ENCODE measurements around the gene CCNG1. TPM values are rescaled to one million over a fixed set of nuclear protein-coding genes. Genes with fewer than 3 reads are reported as not detected.

Gene CCNG1
- total RNA-seq, 2 donors from 2014 or later = 83.0 to 83.7 TPM

- H3K4me1 ChIP-seq (ENCODE audit: control insufficient read depth in 1 of 2, low read depth in 2 of 2) = peaks cover 22 to 33% of the 10 kb centered on the region in 2 donors
- no peak overlapping the region for H3K4me3 ChIP-seq
- TF ChIP-seq CTCF (IDR thresholded peaks at IDR 0.05) = no peak
- peaks cover 28% of the 10 kb centered on the region for H3K36me3 ChIP-seq
- no peak overlapping the region for H3K27ac ChIP-seq
- no peak for ATAC-seq (ENCODE audit: insufficient number of reproducible peaks, low FRiP score, low read depth)
- no peaks in the 10 kb centered on the region for H3K27me3 ChIP-seq (replicated peaks; ENCODE audit: insufficient read depth)
- no peaks in the 10 kb centered on the region for H3K9me3 ChIP-seq
- no peak for DNase-seq (ENCODE audit: low spot score)
These were observed 3.6 kb downstream of the CCNG1 start for GRCh38 chr5:163440954-163441353.

GRCh38 chr5:163444526-163444925 lies 7.1 kb downstream of the CCNG1 start:
- Histone ChIP-seq H3K27ac (no peak overlapping the region), H3K4me3 (no peak overlapping the region), H3K27me3 (replicated peaks; ENCODE audit: insufficient read depth) (no peaks in the 10 kb centered on the region), H3K9me3 (no peaks in the 10 kb centered on the region), H3K36me3 (peaks cover 48% of the 10 kb centered on the region), H3K4me1 (ENCODE audit: control insufficient read depth in 1 of 2, low read depth in 2 of 2) (peaks cover 11 to 14% of the 10 kb centered on the region in 2 donors)
- no peak for DNase-seq (ENCODE audit: low spot score)
- no peak for TF ChIP-seq CTCF (IDR thresholded peaks at IDR 0.05)
- no peak for ATAC-seq (ENCODE audit: insufficient number of reproducible peaks, low FRiP score, low read depth)

- Histone ChIP-seq H3K27me3 (replicated peaks; ENCODE audit: insufficient read depth) (no peaks in the 10 kb centered on the region), H3K4me3 (no peak overlapping the region), H3K27ac (no peak overlapping the region), H3K9me3 (no peaks in the 10 kb centered on the region), H3K4me1 (ENCODE audit: control insufficient read depth in 1 of 2, low read depth in 2 of 2) (peaks cover 6% of the 10 kb centered on the region in 2 donors), H3K36me3 (peaks cover 48% of the 10 kb centered on the region)
- no peak for DNase-seq (ENCODE audit: low spot score)
- no peak for TF ChIP-seq CTCF (IDR thresholded peaks at IDR 0.05)
- ATAC-seq (ENCODE audit: insufficient number of reproducible peaks, low FRiP score, low read depth) = no peak
These were observed 8.0 kb downstream of the CCNG1 start for GRCh38 chr5:163445345-163445744.

GRCh38 chr5:163447191-163447590 lies 9.8 kb downstream of the CCNG1 start:
- H3K9me3 ChIP-seq = no peaks in the 10 kb centered on the region
- no peaks in the 10 kb centered on the region for H3K27me3 ChIP-seq (replicated peaks; ENCODE audit: insufficient read depth)
- H3K4me1 ChIP-seq (ENCODE audit: control insufficient read depth in 1 of 2, low read depth in 2 of 2) = no peaks in the 10 kb centered on the region
- no peak overlapping the region for H3K27ac ChIP-seq
- H3K36me3 ChIP-seq = peaks cover 45% of the 10 kb centered on the region
- H3K4me3 ChIP-seq = no peak overlapping the region
- ATAC-seq (ENCODE audit: insufficient number of reproducible peaks, low FRiP score, low read depth) (no peak), DNase-seq (ENCODE audit: low spot score) (no peak)
- TF ChIP-seq CTCF (IDR thresholded peaks at IDR 0.05) = no peak

- no peaks in the 10 kb centered on the region for H3K9me3 ChIP-seq
- ATAC-seq (ENCODE audit: insufficient number of reproducible peaks, low FRiP score, low read depth) (no peak), DNase-seq (ENCODE audit: low spot score) (no peak)
- no peaks in the 10 kb centered on the region for H3K27me3 ChIP-seq (replicated peaks; ENCODE audit: insufficient read depth)
- no peak overlapping the region for H3K4me3 ChIP-seq
- no peak for TF ChIP-seq CTCF (IDR thresholded peaks at IDR 0.05)
- H3K36me3 ChIP-seq = peaks cover 39% of the 10 kb centered on the region
- no peaks in the 10 kb centered on the region for H3K4me1 ChIP-seq (ENCODE audit: control insufficient read depth in 1 of 2, low read depth in 2 of 2)
- no peak overlapping the region for H3K27ac ChIP-seq
These were observed 10.5 kb downstream of the CCNG1 start for GRCh38 chr5:163447875-163448274.
